ENCODE data around the gene KIAA0930. TPM values are rescaled to one million over a fixed set of nuclear protein-coding genes. Genes with fewer than 3 reads are reported as not detected.

Gene KIAA0930
- total and polyA plus RNA-seq, 2 donors (not counting 1 experiment from before 2014, with no cell fraction given), result 27.0 to 46.8 TPM

- Histone ChIP-seq H3K36me3 (replicated peaks in 1 of 2; ENCODE audit: control extremely low read depth in 1 of 2, control insufficient read depth in 1 of 2, extremely low read depth in 1 of 2, insufficient read depth in 2 of 2, low read length in 1 of 2) (no peaks in the 10 kb centered on the region), H3K9ac (ENCODE audit: low read length) (peak overlapping the region; percentile 35), H3K4me3 (ENCODE audit: control extremely low read depth in 1 of 5, extremely low read depth in 1 of 5, insufficient read depth in 1 of 5, low read depth in 2 of 5, low read length in 4 of 5) (peak overlapping the region in 4 of 5 experiments; percentile 16 to 56 (median 38)), H4K20me1 (ENCODE audit: control insufficient read depth, insufficient read depth, low read length, poor library complexity, severe bottlenecking) (peaks cover 9% of the 10 kb centered on the region), H3K9me3 (ENCODE audit: control extremely low read depth in 1 of 3, control insufficient read depth in 2 of 3, insufficient read depth in 1 of 3, low read length in 2 of 3) (no peaks in the 10 kb centered on the region), H3K79me2 (ENCODE audit: control insufficient read depth, insufficient read depth, low read length) (no peaks in the 10 kb centered on the region), H3K27me3 (replicated peaks in 1 of 4; ENCODE audit: control extremely low read depth in 1 of 4, control insufficient read depth in 3 of 4, insufficient read depth in 4 of 4, low read length in 3 of 4) (peaks cover 0 to 3% (median under 1%) of the 10 kb centered on the region in 4 experiments), H2AFZ (ENCODE audit: insufficient read depth, low read depth, low read length, poor library complexity, severe bottlenecking) (no peak overlapping the region), H3K4me2 (replicated peaks; ENCODE audit: low read depth, low read length, poor library complexity, severe bottlenecking) (peak overlapping the region; percentile 89), H3K27ac (ENCODE audit: low read length in 2 of 2) (no peak overlapping the region), H3K4me1 (ENCODE audit: control insufficient read depth in 2 of 2, insufficient read depth in 2 of 2, low read length in 2 of 2) (peaks cover 37 to 42% of the 10 kb centered on the region in 2 donors)
- no peak for DNase-seq
- 2% methylated on average over 14 of the region's 14 CpGs for WGBS (ENCODE audit: insufficient coverage)
- ChIA-PET POLR2A (interaction anchor here (0.8 to 2.1 kb wide), 5 partner anchors 9 to 27 kb away, joined by 3 to 11 read pairs (median 9); no protein-coding TSS in a partner anchor), CTCF (interaction anchor here (0.5 to 2.1 kb wide), 15 partner anchors 11 to 174 kb away, joined by 3 to 15 read pairs (median 4); partner anchors contain the start of gene NUP50)
- no peak for TF ChIP-seq CTCF (IDR thresholded peaks at IDR 0.05)
- H3K27ac Mint-ChIP-seq, result peak overlapping the region; percentile 78
- H3K4me3 Mint-ChIP-seq, result peak overlapping the region; percentile 87
- no peaks in the 10 kb centered on the region for H3K9me3 Mint-ChIP-seq (ENCODE audit: insufficient read depth)
- H3K4me1 Mint-ChIP-seq, result peaks cover 51% of the 10 kb centered on the region
- peak; percentile 13 for ATAC-seq (ENCODE audit: low read depth)
- intact Hi-C loops (cut with micrococcal nuclease), result loop anchor here (1.0 kb wide), 3 partner anchors 14 to 28 kb away; no protein-coding TSS in a partner anchor
- H3K27me3 Mint-ChIP-seq, result no peaks in the 10 kb centered on the region
Observed at GRCh38 chr22:45262931-45263462, 22.3 kb upstream of the KIAA0930 start.

GRCh38 chr22:45262195-45262930 lies 21.7 kb upstream of the KIAA0930 start:
- no peak for ATAC-seq (ENCODE audit: low read depth)
- ChIA-PET CTCF (interaction anchor here (0.5 to 2.1 kb wide), 11 partner anchors 14 to 175 kb away, joined by 3 to 15 read pairs (median 3); partner anchors contain the start of gene NUP50), POLR2A (interaction anchor here (0.8 to 2.1 kb wide), 6 partner anchors 9 to 48 kb away, joined by 3 to 11 read pairs (median 6); partner anchors contain the start of gene FAM118A)
- Mint-ChIP-seq H3K27me3 (no peaks in the 10 kb centered on the region), H3K4me1 (peaks cover 51% of the 10 kb centered on the region), H3K27ac (peak overlapping the region; percentile 53), H3K4me3 (peak overlapping the region; percentile 87), H3K9me3 (ENCODE audit: insufficient read depth) (no peaks in the 10 kb centered on the region)
- Histone ChIP-seq H3K27ac (ENCODE audit: low read length in 2 of 2) (no peak overlapping the region), H3K9me3 (ENCODE audit: control extremely low read depth in 1 of 3, control insufficient read depth in 2 of 3, insufficient read depth in 1 of 3, low read length in 2 of 3) (no peaks in the 10 kb centered on the region), H3K27me3 (replicated peaks in 1 of 4; ENCODE audit: control extremely low read depth in 1 of 4, control insufficient read depth in 3 of 4, insufficient read depth in 4 of 4, low read length in 3 of 4) (peaks cover 0 to 3% (median 0%) of the 10 kb centered on the region in 4 experiments), H3K4me3 (ENCODE audit: control extremely low read depth in 1 of 5, extremely low read depth in 1 of 5, insufficient read depth in 1 of 5, low read depth in 2 of 5, low read length in 4 of 5) (peak overlapping the region in 4 of 5 experiments; percentile 16 to 56 (median 38)), H3K4me2 (replicated peaks; ENCODE audit: low read depth, low read length, poor library complexity, severe bottlenecking) (peak overlapping the region; percentile 89), H4K20me1 (ENCODE audit: control insufficient read depth, insufficient read depth, low read length, poor library complexity, severe bottlenecking) (peaks cover 9% of the 10 kb centered on the region), H3K9ac (ENCODE audit: low read length) (peak overlapping the region; percentile 35), H3K4me1 (ENCODE audit: control insufficient read depth in 2 of 2, insufficient read depth in 2 of 2, low read length in 2 of 2) (peaks cover 35 to 40% of the 10 kb centered on the region in 2 donors), H3K36me3 (replicated peaks in 1 of 2; ENCODE audit: control extremely low read depth in 1 of 2, control insufficient read depth in 1 of 2, extremely low read depth in 1 of 2, insufficient read depth in 2 of 2, low read length in 1 of 2) (no peaks in the 10 kb centered on the region), H2AFZ (ENCODE audit: insufficient read depth, low read depth, low read length, poor library complexity, severe bottlenecking) (no peak overlapping the region), H3K79me2 (ENCODE audit: control insufficient read depth, insufficient read depth, low read length) (no peaks in the 10 kb centered on the region)
- intact Hi-C loops (cut with micrococcal nuclease), result no loop called here
- DNase-seq, result no peak
- no peak for TF ChIP-seq CTCF (IDR thresholded peaks at IDR 0.05)
- no peak for TF ChIP-seq EZH2 (IDR thresholded peaks at IDR 0.05; ENCODE audit: borderline replicate concordance, insufficient read depth, low read depth, low read length, poor library complexity, severe bottlenecking)
- WGBS (ENCODE audit: insufficient coverage), result 56% methylated on average over 13 of the region's 13 CpGs

Measured in B cell (primary cell).